ENCODE results near the gene SSH2. TPM values are rescaled to one million over a fixed set of nuclear protein-coding genes. Genes with fewer than 3 reads are reported as not detected.
"Not testable (repeated sequence)": the region's sequence is repeated elsewhere in the genome, so short reads cannot be mapped to it uniquely, and the experiment has no call there.

SSH2 gene
- total RNA-seq, 4 donors from 2014 or later: 20.7 to 31.1 (median 23.1) TPM

- no peaks in the 10 kb centered on the region for H3K27me3 ChIP-seq
- TF ChIP-seq POLR2A (IDR thresholded peaks at IDR 0.05; ENCODE audit: low read depth): no peak
- no peaks in the 10 kb centered on the region for H3K36me3 ChIP-seq
- no peak overlapping the region for H3K4me3 ChIP-seq
- DNase-seq (ENCODE audit: extremely low spot score): no peak
- 64% methylated on average over 3 of the region's 3 CpGs for WGBS
- intact Hi-C loops (cut with DNase I): no loop called here
- H3K27ac ChIP-seq (replicated peaks in 1 of 4): no peak overlapping the region
- peaks cover 4 to 7% (median 6%) of the 10 kb centered on the region in 4 donors for H3K4me1 ChIP-seq
- no peaks in the 10 kb centered on the region for H3K9me3 ChIP-seq
Observed at GRCh38 chr17:29885031-29885640, 44.9 kb downstream of the SSH2 start.

DNA sequence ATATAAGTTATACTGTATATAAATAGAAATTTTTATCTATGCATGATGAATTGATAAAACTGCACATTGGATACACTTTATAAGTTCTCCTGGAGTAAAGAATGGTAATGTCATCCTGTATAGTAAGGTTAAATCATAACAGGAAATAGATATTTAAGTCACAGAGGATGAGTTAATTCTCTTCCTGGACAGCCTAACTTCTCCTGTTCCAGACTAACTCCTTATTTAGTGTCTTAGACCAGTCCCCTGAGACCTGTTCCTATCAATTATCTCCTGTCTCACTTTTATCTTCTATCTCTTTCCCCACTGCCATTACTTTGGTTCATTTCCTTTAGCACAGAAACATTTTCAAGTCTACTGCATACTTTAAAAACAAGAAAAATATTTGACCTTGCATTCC is 46.5 kb downstream of the SSH2 start:
- Histone ChIP-seq H3K4me3 (no peak overlapping the region), H3K4me1 (peaks cover 4 to 7% (median 6%) of the 10 kb centered on the region in 4 donors), H3K27ac (replicated peaks in 1 of 4) (no peak overlapping the region), H3K27me3 (no peaks in the 10 kb centered on the region), H3K9me3 (no peaks in the 10 kb centered on the region), H3K36me3 (no peaks in the 10 kb centered on the region)
- intact Hi-C loops (cut with DNase I): no loop called here
- DNase-seq (ENCODE audit: extremely low spot score): no peak
- no peak for TF ChIP-seq POLR2AphosphoS5 (IDR thresholded peaks at IDR 0.05)

GRCh38 chr17:29881256-29881655 is 48.8 kb downstream of the SSH2 start:
- no peaks in the 10 kb centered on the region for H3K9me3 ChIP-seq
- H3K27me3 ChIP-seq: no peaks in the 10 kb centered on the region
- H3K36me3 ChIP-seq: no peaks in the 10 kb centered on the region
- TF ChIP-seq EP300 (IDR thresholded peaks at IDR 0.05): no peak
- no peak for TF ChIP-seq CTCF (IDR thresholded peaks at IDR 0.05)
- TF ChIP-seq POLR2A (IDR thresholded peaks at IDR 0.05; ENCODE audit: low read depth): no peak
- TF ChIP-seq POLR2AphosphoS5 (IDR thresholded peaks at IDR 0.05): no peak
- no peak overlapping the region for H3K4me3 ChIP-seq
- intact Hi-C loops (cut with DNase I): no loop called here
- no peak for DNase-seq (ENCODE audit: extremely low spot score)
- H3K4me1 ChIP-seq: peaks cover 4 to 7% (median 6%) of the 10 kb centered on the region in 4 donors
- H3K27ac ChIP-seq (replicated peaks in 1 of 4): no peak overlapping the region
- WGBS: 81% methylated on average over 3 of the region's 3 CpGs

DNA sequence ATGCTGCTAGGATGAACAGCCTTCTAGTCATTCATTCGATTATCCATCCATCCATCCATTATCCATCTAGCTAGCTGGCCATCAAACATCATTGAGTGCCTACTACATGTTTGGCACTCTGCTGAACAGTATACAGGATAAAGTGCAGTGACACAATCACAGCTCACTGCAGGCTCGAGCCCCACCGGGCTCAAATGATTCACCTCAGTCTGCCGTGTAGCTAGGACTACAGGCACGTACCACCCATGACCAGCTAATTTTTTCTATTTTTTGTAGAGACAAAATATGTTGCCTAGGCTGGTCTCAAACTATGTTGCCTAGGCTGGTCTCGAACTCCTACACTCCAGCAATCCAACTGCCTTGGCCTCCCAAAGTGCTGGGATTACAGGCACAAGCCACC is 50.0 kb downstream of the SSH2 start:
- intact Hi-C loops (cut with DNase I): no loop called here
- Histone ChIP-seq H3K27ac (replicated peaks in 1 of 4) (no peak overlapping the region), H3K27me3 (no peaks in the 10 kb centered on the region), H3K36me3 (no peaks in the 10 kb centered on the region), H3K4me1 (peaks cover 4 to 7% (median 6%) of the 10 kb centered on the region in 4 donors), H3K9me3 (no peaks in the 10 kb centered on the region), H3K4me3 (no peak overlapping the region)
- DNase-seq (ENCODE audit: extremely low spot score): no peak
- no peak for TF ChIP-seq EP300 (IDR thresholded peaks at IDR 0.05)
- no peak for TF ChIP-seq POLR2AphosphoS5 (IDR thresholded peaks at IDR 0.05)
- WGBS: 94% methylated on average over 6 of the region's 6 CpGs

- no peaks in the 10 kb centered on the region for H3K27me3 ChIP-seq
- no peaks in the 10 kb centered on the region for H3K9me3 ChIP-seq
- no peaks in the 10 kb centered on the region for H3K36me3 ChIP-seq
- no peak overlapping the region for H3K27ac ChIP-seq (replicated peaks in 1 of 4)
- no peak overlapping the region for H3K4me3 ChIP-seq
- 100% methylated on average over 1 of the region's 1 CpG for WGBS
- DNase-seq (ENCODE audit: extremely low spot score): no peak
- peaks cover 4 to 17% (median 8%) of the 10 kb centered on the region in 4 donors for H3K4me1 ChIP-seq
- no peak for TF ChIP-seq POLR2AphosphoS5 (IDR thresholded peaks at IDR 0.05)
- intact Hi-C loops (cut with DNase I): loop anchor here (5.0 kb wide), 1 partner anchor 52 kb away; no protein-coding TSS in a partner anchor
Observed at GRCh38 chr17:29874931-29875596, 55.0 kb downstream of the SSH2 start.

- WGBS: 93% methylated on average over 1 of the region's 1 CpG
- DNase-seq (ENCODE audit: extremely low spot score): not testable (repeated sequence)
Observed at GRCh38 chr17:29874358-29874757, 55.7 kb downstream of the SSH2 start.

GRCh38 chr17:29873476-29873875 is 56.6 kb downstream of the SSH2 start:
- Histone ChIP-seq H3K36me3 (no peaks in the 10 kb centered on the region), H3K9me3 (no peaks in the 10 kb centered on the region), H3K27ac (replicated peaks in 1 of 4) (no peak overlapping the region), H3K4me1 (peaks cover 4 to 17% (median 8%) of the 10 kb centered on the region in 4 donors), H3K27me3 (no peaks in the 10 kb centered on the region), H3K4me3 (no peak overlapping the region)
- DNase-seq (ENCODE audit: extremely low spot score): no peak
- intact Hi-C loops (cut with DNase I): loop anchor here (5.0 kb wide), 1 partner anchor 54 kb away; no protein-coding TSS in a partner anchor
- 94% methylated on average over 2 of the region's 2 CpGs for WGBS
- no peak for TF ChIP-seq POLR2AphosphoS5 (IDR thresholded peaks at IDR 0.05)
- no peak for TF ChIP-seq EP300 (IDR thresholded peaks at IDR 0.05)
- TF ChIP-seq POLR2A (IDR thresholded peaks at IDR 0.05; ENCODE audit: low read depth): no peak
- TF ChIP-seq CTCF (IDR thresholded peaks at IDR 0.05): no peak

More at GRCh38 chr17:29874358-29874757, 55.7 kb downstream of the SSH2 start:
- H3K36me3 ChIP-seq; H3K9me3 ChIP-seq; H3K27ac ChIP-seq (replicated peaks in 1 of 4); H3K4me3 ChIP-seq; H3K27me3 ChIP-seq: not testable (repeated sequence)
- peaks cover 4 to 17% (median 8%) of the 10 kb centered on the region in 4 donors for H3K4me1 ChIP-seq
- intact Hi-C loops (cut with DNase I): loop anchor here (5.0 kb wide), 1 partner anchor 53 kb away; no protein-coding TSS in a partner anchor
